ENCODE results near the gene FGFR2.

The FGFR2 gene

DNA sequence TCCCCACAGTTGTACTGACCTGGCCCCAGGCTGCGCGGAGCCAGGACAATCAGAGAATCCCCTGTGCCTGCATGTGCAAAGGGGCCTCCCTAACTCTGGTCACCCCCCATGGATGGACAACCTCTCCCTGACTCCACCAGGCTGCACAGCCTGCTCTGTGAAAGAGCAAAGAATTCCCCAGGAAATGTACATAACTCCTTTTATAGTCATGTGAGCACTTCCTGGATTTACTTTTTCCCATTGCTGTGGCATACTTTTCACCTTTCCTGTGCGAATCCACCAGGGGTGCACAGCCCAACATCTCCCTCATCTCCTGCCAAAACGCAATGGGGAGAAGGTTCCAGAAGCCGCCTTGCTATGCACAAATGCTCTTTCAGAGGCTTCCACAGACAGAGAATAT, 27.9 kb downstream of the FGFR2 start:
- DNase-seq (ENCODE audit: low read depth): no peak
- no peak overlapping the region for H3K4me3 ChIP-seq (ENCODE audit: low read depth, low read length)
- TF ChIP-seq, protein P1, sequence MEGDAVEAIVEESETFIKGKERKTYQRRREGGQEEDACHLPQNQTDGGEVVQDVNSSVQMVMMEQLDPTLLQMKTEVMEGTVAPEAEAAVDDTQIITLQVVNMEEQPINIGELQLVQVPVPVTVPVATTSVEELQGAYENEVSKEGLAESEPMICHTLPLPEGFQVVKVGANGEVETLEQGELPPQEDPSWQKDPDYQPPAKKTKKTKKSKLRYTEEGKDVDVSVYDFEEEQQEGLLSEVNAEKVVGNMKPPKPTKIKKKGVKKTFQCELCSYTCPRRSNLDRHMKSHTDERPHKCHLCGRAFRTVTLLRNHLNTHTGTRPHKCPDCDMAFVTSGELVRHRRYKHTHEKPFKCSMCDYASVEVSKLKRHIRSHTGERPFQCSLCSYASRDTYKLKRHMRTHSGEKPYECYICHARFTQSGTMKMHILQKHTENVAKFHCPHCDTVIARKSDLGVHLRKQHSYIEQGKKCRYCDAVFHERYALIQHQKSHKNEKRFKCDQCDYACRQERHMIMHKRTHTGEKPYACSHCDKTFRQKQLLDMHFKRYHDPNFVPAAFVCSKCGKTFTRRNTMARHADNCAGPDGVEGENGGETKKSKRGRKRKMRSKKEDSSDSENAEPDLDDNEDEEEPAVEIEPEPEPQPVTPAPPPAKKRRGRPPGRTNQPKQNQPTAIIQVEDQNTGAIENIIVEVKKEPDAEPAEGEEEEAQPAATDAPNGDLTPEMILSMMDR (IDR thresholded peaks at IDR 0.05; ENCODE audit: control insufficient read depth, extremely low read depth, insufficient read depth): no peak

DNA sequence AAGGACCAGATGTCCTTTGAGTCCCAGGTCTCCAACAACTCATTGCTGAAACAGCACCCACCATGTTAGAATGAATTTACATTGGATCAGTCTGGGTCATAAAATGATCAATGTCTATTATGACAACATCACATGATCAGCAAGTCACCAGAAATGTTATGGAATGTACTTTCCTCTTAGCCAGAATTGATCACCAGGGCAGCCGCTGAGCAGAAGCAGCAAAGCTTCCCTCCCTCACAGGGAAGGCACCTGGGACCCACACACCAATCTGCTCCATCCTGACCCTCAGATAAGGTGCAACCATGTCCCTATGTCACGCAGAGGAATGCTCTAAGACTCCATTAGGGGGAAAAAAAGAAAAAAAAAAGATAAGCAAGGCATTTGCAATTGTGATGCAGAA, 30.0 kb downstream of the FGFR2 start:
- TF ChIP-seq, protein P1 (IDR thresholded peaks at IDR 0.05; ENCODE audit: control insufficient read depth, extremely low read depth, insufficient read depth): no peak
- DNase-seq (ENCODE audit: low read depth): no peak

DNA sequence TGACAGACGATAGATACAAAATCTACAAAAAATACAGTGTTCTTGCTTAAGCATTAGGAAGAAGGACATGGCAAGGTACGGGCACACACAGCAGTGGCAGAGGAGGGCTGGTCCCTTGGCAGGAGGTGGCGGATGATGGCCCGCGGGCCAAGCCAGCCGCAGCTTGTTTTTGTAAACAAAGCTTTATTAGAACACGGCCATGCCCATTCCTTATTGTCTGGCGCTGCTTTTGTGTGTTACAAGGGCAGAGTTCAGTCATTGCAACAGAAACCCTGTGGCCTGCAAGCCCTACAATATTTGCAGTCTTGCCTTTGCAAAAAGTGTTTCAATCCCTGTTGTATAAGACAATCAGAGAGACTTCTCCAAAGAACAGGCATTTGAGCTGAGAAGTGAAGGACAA, 30.7 kb downstream of the FGFR2 start:
- no peak overlapping the region for H3K4me3 ChIP-seq (ENCODE audit: low read depth, low read length)
- TF ChIP-seq, protein P1 (IDR thresholded peaks at IDR 0.05; ENCODE audit: control insufficient read depth, extremely low read depth, insufficient read depth): no peak
- DNase-seq (ENCODE audit: low read depth): no peak

More for the DNA sequence above, 30.0 kb downstream of the FGFR2 start:
- H3K4me3 ChIP-seq (ENCODE audit: low read depth, low read length): no peak overlapping the region

DNA sequence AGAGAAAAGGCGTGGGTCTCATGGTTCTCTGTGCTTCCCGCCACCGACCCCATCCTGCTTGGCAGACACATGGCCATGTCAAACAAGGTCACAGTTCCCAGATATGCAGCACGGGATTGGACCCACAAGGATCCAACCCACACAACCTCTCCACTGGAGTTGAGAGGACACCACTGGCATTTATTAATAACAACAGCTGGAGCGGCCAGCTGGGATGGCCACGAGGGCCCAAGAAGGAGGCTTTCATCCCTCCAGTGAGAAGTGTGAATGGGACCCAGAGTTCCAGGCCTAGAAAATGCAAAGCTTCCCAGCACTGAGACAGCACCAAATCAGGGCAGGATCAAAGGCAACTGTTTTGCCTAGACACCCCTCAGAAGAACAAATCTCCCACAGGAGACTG, 31.5 kb downstream of the FGFR2 start:
- H3K4me3 ChIP-seq (ENCODE audit: low read depth, low read length): no peak overlapping the region
- TF ChIP-seq, protein P1 (IDR thresholded peaks at IDR 0.05; ENCODE audit: control insufficient read depth, extremely low read depth, insufficient read depth): no peak
- no peak for DNase-seq (ENCODE audit: low read depth)

DNA sequence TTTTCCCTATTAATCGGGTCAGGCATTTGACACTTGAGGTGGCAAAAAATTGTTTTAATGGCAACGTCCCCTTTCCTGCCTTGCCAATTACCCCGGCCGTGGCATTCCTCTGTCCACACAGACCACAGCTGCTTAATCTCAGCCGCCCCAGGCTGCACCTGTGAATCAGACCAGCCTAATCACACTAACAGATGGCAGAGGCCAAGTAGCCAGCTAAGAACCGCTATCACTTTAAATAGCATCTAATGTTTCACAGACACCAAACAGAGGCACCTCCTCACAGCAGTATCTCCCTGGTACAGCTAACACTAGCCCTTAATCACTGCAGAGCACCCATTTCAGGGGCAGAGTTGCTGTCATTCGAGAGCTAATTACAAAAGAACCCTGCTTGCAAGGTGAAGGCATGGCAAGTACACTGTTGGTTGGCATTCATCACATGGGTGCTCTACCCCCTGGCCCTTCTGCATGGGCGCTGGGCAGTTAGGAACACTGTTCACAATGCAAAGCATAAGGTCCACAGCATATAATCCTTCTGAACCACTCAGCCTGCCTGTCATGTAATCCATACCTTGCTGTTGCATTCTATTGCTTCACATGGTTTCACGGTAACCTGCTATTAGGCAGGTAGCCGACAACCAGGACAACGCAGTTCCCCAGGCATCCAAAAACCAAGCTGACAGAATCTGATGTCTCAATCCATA, 38.8 kb downstream of the FGFR2 start:
- no peak for DNase-seq (ENCODE audit: low read depth)
- TF ChIP-seq, protein P1 (IDR thresholded peaks at IDR 0.05; ENCODE audit: control insufficient read depth, extremely low read depth, insufficient read depth): no peak

DNA sequence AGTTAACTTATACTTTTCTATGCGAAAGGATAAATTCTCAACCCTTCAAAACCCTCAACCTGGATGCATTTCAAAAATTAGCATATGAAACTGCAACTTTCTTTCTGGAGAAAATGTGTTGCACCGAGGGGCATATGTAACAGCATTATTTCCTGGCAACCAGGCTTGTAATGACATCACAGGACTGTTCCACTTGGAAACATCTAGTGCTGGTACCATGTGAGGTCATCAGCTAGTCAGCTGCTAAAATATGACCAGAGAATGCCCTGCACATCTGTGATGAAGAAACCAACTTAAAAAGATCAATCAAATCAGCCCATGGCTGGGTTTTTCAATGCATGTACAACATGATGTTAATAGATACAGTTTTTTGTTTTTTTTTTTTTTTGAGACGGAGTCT, 40.0 kb downstream of the FGFR2 start:
- TF ChIP-seq, protein P1 (IDR thresholded peaks at IDR 0.05; ENCODE audit: control insufficient read depth, extremely low read depth, insufficient read depth): no peak
- H3K4me3 ChIP-seq (ENCODE audit: low read depth, low read length): no peak overlapping the region
- no peak for DNase-seq (ENCODE audit: low read depth)

More for the DNA sequence above, 38.8 kb downstream of the FGFR2 start:
- H3K4me3 ChIP-seq (ENCODE audit: low read depth, low read length): no peak overlapping the region
